GM12864 (cell line): ENCODE results near the gene TTC34.

Source experiments
- DNase-seq: peaks from one replicate; pipeline ENCODE4 v3.0.0-alpha.2; 2011; ENCODE audit warnings: low read depth
- H3K4me3 ChIP-seq: 2 replicates; pipeline ENCODE4 v1.5.1; 2011; ENCODE audit warnings: mild to moderate bottlenecking, low read depth, low read length, control low read depth
- CTCF ChIP-seq: IDR thresholded peaks from 2 replicates; pipeline ENCODE4 v1.5.1; 2011; ENCODE audit warnings: low read depth, mild to moderate bottlenecking, moderate library complexity, low read length, control low read depth, inconsistent platforms; ENCODE audit errors: missing control alignments

Gene TTC34

GRCh38 chr1:2840036-2840809 is 38.7 kb upstream of the TTC34 start:
- peak; percentile 27 for TF ChIP-seq CTCF
- no peak for DNase-seq
- no peak overlapping the region for H3K4me3 ChIP-seq

GRCh38 chr1:2837823-2838222 is 36.3 kb upstream of the TTC34 start:
- no peak overlapping the region for H3K4me3 ChIP-seq
- no peak for TF ChIP-seq CTCF
- DNase-seq = no peak

- no peak for TF ChIP-seq CTCF
- no peak for DNase-seq
- no peak overlapping the region for H3K4me3 ChIP-seq
Measured at GRCh38 chr1:2837316-2837715, 35.8 kb upstream of the TTC34 start.

- DNase-seq = no peak
- H3K4me3 ChIP-seq = no peak overlapping the region
- TF ChIP-seq CTCF = no peak
Measured at GRCh38 chr1:2836333-2836970, 35.0 kb upstream of the TTC34 start.

- no peak overlapping the region for H3K4me3 ChIP-seq
Measured at GRCh38 chr1:2835650-2836159, 34.2 kb upstream of the TTC34 start.

GRCh38 chr1:2834741-2835564 is 33.5 kb upstream of the TTC34 start:
- no peak for DNase-seq
- H3K4me3 ChIP-seq = no peak overlapping the region
- no peak for TF ChIP-seq CTCF

More at GRCh38 chr1:2835650-2836159, 34.2 kb upstream of the TTC34 start:
- no peak for DNase-seq
- TF ChIP-seq CTCF = no peak
